Measurements from ENCODE around the gene LIPC. TPM values are rescaled to one million over a fixed set of nuclear protein-coding genes. Genes with fewer than 3 reads are reported as not detected.

The LIPC gene
- total and polyA plus RNA-seq, 10 of the 15 experiments (the other 5 are each of a cell fraction or from before 2014, with no cell fraction given), result 0.06 to 0.31 (median 0.16) TPM; not detected in 1

- POLR2A ChIA-PET, result no interaction called here
- RAD21 ChIA-PET (ENCODE audit: unreplicated experiment), result interaction anchor here (1.6 kb wide), 1 partner anchor 27 kb away, joined by 3 read pairs; no protein-coding TSS in a partner anchor
- no peaks in the 10 kb centered on the region for H3K79me2 ChIP-seq (ENCODE audit: control insufficient read depth, insufficient read depth, low read length)
- TF ChIP-seq SPI1 (IDR thresholded peaks at IDR 0.05; ENCODE audit: borderline replicate concordance, insufficient read depth, low read depth, low read length), result peak; percentile 53; the same call in 1 of the 2 replicates
- TF ChIP-seq ZNF207 (IDR thresholded peaks at IDR 0.05; ENCODE audit: borderline replicate concordance), result no peak
- TF ChIP-seq MTA3 (IDR thresholded peaks at IDR 0.05; ENCODE audit: borderline replicate concordance, low read length), result no peak
- CTCF ChIA-PET, result interaction anchor here (0.6 kb wide), 1 partner anchor 104 kb away, joined by 3 read pairs; no protein-coding TSS in a partner anchor
- H3K4me2 ChIP-seq (ENCODE audit: control insufficient read depth, insufficient read depth), result no peak overlapping the region
- intact Hi-C loops (cut with micrococcal nuclease; ENCODE audit: unreplicated experiment), result no loop called here
- no peak overlapping the region for H3K27ac ChIP-seq (ENCODE audit: control insufficient read depth, insufficient read depth)
- no peaks in the 10 kb centered on the region for H4K20me1 ChIP-seq (ENCODE audit: control insufficient read depth, insufficient read depth)
- no peak overlapping the region for H3K4me3 ChIP-seq
- H3K36me3 ChIP-seq (ENCODE audit: control insufficient read depth in 2 of 2, insufficient read depth in 2 of 2, low read length in 1 of 2), result no peaks in the 10 kb centered on the region
- no peaks in the 10 kb centered on the region for H3K27me3 ChIP-seq (replicated peaks in 1 of 2; ENCODE audit: control insufficient read depth in 2 of 2, insufficient read depth in 2 of 2, low read length in 1 of 2)
- H3K9ac ChIP-seq (ENCODE audit: control insufficient read depth, insufficient read depth, low read length), result no peak overlapping the region
- WGBS (ENCODE audit: insufficient coverage, insufficient replicate concordance, low lambda C conversion rate, missing lambda C conversion rate), result 62% methylated on average over 13 of the region's 13 CpGs
- no peak for FAIRE-seq
- no peak overlapping the region for H2AFZ ChIP-seq (ENCODE audit: control insufficient read depth, low read depth, low read length)
- H3K4me1 ChIP-seq (ENCODE audit: control insufficient read depth, insufficient read depth, low read length), result no peaks in the 10 kb centered on the region
- no peak for ATAC-seq
- BruUV-seq (replicated peaks), result no TSS peak
- SMC1A ChIA-PET (ENCODE audit: uncharacterized antibody, unreplicated experiment), result interaction anchor here (0.6 to 1.0 kb wide), 2 partner anchors 15 to 104 kb away, joined by 3 read pairs; no protein-coding TSS in a partner anchor
- in situ Hi-C loops (cut with MboI), result no loop called here
- no peak for DNase-seq (ENCODE audit: low read depth, low spot score)
- no peaks in the 10 kb centered on the region; the same call in 1 of the 3 replicates for H3K9me3 ChIP-seq (replicated peaks; ENCODE audit: control insufficient read depth, insufficient read depth, low read length)
Observed at GRCh38 chr15:58484791-58485600, 53.2 kb downstream of the LIPC start.

- ATAC-seq, result no peak
- no TSS peak for BruUV-seq (replicated peaks)
- Histone ChIP-seq H4K20me1 (ENCODE audit: control insufficient read depth, insufficient read depth) (no peaks in the 10 kb centered on the region), H3K27ac (ENCODE audit: control insufficient read depth, insufficient read depth) (no peak overlapping the region), H3K9ac (ENCODE audit: control insufficient read depth, insufficient read depth, low read length) (no peak overlapping the region), H3K4me3 (no peak overlapping the region), H3K79me2 (ENCODE audit: control insufficient read depth, insufficient read depth, low read length) (no peaks in the 10 kb centered on the region), H3K4me1 (ENCODE audit: control insufficient read depth, insufficient read depth, low read length) (no peaks in the 10 kb centered on the region), H3K4me2 (ENCODE audit: control insufficient read depth, insufficient read depth) (no peak overlapping the region), H3K27me3 (replicated peaks in 1 of 2; ENCODE audit: control insufficient read depth in 2 of 2, insufficient read depth in 2 of 2, low read length in 1 of 2) (no peaks in the 10 kb centered on the region), H2AFZ (ENCODE audit: control insufficient read depth, low read depth, low read length) (no peak overlapping the region), H3K36me3 (ENCODE audit: control insufficient read depth in 2 of 2, insufficient read depth in 2 of 2, low read length in 1 of 2) (no peaks in the 10 kb centered on the region), H3K9me3 (replicated peaks; ENCODE audit: control insufficient read depth, insufficient read depth, low read length) (no peaks in the 10 kb centered on the region; the same call in 1 of the 3 replicates)
- in situ Hi-C loops (cut with MboI), result no loop called here
- intact Hi-C loops (cut with micrococcal nuclease; ENCODE audit: unreplicated experiment), result no loop called here
- 79% methylated on average over 2 of the region's 2 CpGs for WGBS (ENCODE audit: insufficient coverage, insufficient replicate concordance, low lambda C conversion rate, missing lambda C conversion rate)
- ChIA-PET RAD21 (ENCODE audit: unreplicated experiment) (no interaction called here), POLR2A (no interaction called here), SMC1A (ENCODE audit: uncharacterized antibody, unreplicated experiment) (interaction anchor here (0.6 to 1.0 kb wide), 3 partner anchors 14 to 103 kb away, joined by 3 read pairs; no protein-coding TSS in a partner anchor), CTCF (no interaction called here)
- FAIRE-seq, result no peak
- no peak for TF ChIP-seq ZZZ3 (IDR thresholded peaks at IDR 0.05; ENCODE audit: control insufficient read depth, insufficient read length, low read depth)
- 0 out of 2 replicates have a peak, but pooled peaks have one; percentile 8 for TF ChIP-seq RUNX3 (IDR thresholded peaks at IDR 0.05; ENCODE audit: low read length)
- no peak for DNase-seq (ENCODE audit: low read depth, low spot score)
Observed at GRCh38 chr15:58486062-58486461, 54.3 kb downstream of the LIPC start.

Data from GM12878 (cell line).